Cerebellar nuclear complex (tissue), 1 donor: ENCODE data around the gene DECR2.
"Not testable (repeated sequence)": the region's sequence is repeated elsewhere in the genome, so short reads cannot be mapped to it uniquely, and the experiment has no call there.

Experiments
- DNase-seq, 2 experiments: peaks; one replicate each; lab custom pipeline; 2025; lab: John Stamatoyannopoulos, UW

DECR2 gene

DNA sequence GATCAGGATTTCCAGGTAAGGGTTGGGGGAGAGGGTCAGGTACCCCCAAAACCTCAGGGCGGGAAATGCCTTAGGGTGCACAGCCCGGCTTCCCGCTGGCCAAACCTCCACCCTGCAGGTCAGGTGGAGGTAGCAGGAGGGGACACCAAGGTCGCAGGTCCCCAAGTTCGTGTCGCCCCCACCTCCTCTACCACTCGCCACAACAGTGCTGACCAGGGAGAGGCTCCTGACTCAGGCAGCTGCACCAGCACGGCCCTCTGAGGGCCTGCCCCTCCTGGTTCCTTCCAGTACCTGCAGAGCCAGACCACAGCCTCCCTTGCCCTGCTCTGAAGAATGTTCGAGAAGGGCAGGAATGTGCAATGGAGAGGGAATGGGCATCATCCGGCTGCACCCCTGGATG, 35.2 kb upstream of the DECR2 start:
- no peak for DNase-seq

DNA sequence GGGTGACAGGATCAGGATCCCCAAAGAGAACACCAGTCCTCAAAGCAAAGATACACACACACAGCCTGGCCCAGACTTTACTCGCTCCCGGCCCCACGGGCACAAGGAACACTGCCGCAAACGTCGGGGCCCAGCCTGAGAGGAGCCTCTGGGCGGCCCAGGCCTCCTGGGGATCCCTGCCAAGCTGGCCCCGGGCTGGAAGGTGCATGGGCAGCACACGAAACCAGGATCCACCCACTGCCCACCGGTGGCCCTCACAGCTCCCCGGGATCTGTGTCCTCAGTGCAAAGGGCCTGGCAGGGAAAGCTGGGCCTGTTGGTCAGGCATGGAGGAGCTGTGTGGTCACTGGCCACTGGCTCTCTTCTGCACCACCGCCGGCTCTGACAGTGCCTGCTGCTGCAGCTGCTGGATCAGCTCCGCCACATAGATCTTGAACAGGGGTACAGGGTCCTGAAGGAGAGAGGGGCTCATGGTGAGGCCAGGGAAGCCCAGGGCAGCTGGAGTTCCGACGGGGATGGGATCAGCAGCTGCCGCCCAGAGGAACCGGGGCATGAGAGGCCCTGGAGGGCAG, 34.3 kb upstream of the DECR2 start:
- DNase-seq = no peak

DNA sequence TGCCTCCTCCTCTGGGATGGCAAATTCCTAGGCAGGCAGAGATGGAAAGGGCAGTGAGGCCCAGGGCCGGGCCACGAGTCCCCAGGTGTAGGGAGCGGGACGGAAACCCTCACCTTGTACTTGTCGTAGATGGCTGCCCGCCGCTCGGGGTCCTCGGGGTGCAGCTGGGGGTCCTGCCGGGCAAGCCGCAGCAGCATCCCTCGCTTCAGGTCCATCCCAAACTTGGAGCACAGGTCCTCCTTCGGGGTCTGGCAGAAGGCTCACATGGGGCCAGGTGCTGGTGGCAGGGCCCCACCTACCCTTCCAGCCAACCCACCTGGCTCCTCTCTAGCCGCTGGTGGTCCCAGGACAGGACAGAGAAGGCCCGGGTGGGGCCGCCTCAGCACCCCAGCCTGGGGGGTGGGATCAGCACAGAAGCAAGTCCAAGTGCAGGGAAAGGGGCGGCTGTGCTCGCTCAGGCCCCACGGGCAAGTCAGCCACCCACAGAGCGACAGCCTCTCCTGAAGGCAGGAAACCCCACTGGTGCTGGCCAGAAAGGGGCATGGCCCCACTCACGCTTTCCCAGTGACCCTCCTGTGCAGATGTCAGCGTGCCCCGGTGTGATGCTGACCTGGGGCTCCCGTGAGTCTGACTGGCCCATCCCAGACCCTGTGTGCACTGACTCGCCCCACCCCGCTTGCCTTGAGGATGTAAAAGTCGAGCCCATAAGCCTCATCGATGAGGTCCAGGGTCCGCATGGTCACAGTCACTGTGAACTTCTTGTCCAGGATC, 33.1 kb upstream of the DECR2 start:
- no peak for DNase-seq

DNA sequence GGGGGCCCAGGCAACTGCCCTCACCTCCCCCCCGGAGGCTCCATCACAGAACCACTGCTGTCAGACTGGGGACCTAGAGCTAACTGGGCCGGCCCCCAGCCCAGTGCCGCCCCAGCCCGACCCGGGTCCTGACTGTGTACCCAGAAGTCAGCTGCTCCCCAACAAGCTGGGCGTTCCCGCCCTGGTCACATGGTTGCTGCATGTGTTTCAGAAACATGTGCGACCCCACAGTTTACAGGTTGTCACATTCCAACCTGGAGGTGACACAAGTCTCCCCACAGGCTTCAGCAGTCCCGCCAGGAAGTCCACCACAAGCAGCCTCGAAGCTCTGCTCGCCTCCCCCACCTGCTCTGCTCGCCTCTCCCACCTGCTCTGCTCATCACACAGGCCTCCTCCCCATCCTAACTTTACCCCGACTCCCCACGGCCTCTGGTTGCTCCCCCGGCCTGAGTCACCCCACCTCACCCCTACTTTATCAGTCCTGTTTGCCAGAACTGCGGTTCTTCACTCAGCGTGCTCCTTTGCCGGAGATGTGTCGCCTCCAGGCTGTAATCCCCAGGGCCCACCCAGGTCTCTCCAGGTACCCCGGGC, 32.3 kb upstream of the DECR2 start:
- DNase-seq = no peak

DNA sequence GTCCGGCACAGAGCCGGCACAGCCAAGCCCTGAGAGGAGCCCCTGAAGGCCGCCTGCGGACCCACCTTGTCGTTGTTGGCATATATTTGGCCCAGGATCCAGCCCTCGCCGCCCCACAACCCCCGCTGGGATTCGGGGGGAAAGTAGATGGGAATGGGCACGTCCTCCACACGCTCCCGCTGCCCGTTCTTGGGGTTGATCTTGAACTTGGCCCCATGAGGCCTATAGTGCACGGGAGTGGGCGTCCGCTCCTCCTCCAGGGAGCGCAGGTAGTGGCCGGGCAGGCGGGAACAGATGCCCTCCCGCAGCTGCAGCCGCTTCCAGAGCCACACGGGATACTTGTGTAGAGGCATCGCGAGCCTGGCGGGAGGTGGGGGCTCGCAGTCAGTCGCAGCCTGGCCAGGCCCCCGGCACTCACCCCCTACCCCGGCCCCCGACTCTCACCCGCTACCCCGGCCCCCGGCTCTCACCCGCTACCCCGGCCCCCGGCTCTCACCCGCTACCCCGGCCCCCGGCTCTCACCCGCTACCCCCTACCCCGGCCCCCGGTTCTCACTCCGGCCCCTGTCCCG, 31.7 kb upstream of the DECR2 start:
- no peak for DNase-seq

DNA sequence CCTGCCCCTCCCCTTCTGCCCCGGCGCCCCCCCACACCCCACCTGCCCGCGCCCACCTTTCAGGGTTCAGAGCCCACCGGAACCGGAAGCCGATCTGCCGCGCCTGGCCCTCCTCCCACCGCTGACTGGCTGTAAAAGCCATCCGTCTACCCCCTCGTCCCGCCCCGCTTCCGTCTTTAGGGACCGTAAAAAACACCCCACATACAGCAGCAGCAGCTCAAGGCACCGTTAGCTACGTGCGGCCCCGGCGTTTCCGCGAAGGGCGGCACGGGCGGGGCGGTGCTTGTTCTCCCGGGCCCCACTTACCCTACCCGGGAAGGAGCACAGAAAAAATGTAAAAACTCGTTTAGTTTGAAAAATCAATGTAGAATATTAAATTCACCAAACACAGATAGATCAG, 31.2 kb upstream of the DECR2 start, which contains the start of gene MRPL28:
Gene MRPL28 (minus strand): TSS at position 96 of the 400 bp plus-strand sequence. CDS start 320 bp downstream, outside the sequence.
- DNase-seq = peak; percentile 68 to 71

DNA sequence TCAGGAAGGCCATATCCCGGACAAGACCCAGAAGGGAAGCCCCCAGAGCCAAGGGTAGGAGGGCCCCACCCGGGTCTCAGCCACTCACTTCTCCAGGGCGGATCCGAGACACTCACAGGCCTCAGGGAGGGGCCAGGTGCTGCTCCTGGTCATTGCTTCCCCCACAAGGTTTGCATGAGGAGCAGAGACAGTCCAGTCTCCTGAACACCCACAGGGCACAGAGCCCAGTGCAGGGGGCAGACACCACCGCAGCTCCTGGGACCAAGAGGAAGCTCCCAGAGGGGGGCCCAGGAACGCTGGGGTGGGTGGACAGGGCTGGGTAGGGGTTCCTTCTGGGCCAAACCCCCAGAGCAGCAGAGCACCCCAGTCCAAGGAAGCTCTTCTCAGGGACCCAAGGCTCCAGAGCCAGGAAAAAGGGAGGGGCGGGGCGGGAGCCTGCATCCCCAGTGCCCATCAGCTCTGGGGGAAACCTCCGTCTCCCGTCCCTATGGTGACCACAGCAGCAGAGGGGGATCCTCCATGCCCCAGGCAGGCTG, 30.6 kb upstream of the DECR2 start:
- DNase-seq = no peak

DNA sequence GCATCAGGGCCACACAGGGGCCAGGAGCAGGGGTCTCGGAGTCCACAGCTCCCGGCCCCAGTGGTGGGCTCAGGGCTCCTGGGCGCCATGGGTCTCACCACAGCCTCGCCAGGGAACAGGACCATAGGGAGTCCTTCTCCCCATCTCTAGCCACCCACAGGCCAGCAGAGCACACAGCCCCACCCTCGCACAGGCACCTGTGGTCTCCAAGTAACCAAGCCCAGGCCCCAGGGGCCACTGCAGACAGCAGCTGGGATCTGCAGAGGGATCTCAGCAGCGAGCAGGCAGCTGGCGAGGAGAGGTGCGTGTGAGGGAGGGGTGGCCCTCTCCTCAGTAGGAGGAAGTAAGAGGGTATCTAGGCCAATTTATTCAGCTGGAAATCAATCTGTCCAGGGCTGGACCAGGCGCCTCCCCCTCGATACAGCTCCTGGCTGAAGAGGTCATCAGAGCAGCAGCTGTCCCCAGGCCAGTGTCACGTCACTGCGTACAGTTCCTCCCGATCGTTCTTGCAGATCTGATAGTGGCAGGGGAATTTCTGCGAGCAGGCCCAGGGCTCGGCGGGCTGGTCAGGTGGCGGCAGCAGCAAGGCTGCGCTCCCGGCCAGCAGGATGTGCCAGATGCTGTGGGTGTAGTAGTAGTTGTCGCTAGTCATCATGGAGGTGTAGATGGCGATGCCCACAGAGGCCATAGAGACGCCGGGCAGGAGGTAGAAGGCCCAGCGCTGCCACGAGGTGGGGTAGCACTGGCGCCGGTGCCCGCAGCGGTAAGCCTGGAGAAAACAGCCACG, 30.0 kb upstream of the DECR2 start:
- DNase-seq = no peak

DNA sequence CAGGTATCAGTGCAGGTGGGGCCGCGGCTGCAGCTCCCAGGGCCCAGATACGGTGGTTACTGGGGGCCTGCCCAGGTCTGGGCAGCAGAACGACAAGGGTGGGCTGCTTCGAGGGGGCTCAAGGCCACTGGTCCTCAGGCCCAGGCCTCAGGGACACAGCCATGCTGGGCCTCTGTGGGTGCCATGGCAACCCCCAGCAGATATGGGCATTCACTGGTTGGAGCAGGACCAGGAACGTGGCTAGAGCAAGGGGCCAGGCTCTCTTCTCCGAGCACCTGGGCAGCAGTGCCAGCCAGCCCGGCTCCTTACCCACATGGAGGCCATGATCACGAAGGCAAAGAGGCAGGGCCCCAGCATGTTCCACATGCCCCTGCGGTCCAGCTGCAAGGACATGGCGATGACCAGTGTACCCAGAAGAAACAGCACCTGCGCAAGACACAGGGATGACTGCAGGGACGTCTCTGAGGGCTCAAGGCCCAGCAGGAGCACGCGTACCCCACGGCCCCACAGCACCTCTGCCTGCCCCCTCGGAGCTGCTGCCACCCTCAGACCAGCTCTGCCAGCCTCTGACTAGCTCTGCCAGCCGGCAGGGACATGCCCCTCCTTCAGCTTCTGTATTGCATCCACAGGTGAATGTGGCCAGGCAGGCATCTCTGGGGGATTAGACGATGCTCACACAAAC, 29.2 kb upstream of the DECR2 start:
- DNase-seq = no peak

DNA sequence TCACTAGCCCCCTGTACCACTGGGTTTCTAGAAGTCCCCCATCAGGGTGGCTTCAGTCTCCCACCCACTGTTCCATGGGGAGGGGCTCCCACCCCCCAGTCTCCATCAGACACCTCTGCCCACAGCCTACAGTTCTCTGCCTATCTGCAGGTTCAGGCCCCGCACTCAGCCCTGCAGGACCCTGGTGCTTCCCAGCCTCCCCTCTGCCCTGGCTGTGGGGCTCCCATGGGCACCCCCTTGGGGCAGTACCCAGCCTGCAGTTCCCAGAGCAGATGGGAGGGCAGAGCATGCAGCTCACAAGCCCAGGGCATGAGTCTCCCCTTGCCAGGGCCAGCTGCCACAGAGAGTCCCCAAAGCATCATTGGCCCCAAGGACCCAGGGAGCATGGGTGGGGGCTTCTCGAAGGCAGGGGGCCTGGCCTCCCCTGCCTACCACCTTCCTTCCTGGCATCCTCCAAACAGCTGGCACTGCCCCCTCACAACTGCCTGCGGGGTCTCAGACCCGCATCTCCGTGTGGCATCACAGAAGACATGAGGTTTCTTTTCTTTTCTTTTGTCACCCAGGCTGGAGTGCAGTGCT, 28.6 kb upstream of the DECR2 start:
- DNase-seq = no peak

DNA sequence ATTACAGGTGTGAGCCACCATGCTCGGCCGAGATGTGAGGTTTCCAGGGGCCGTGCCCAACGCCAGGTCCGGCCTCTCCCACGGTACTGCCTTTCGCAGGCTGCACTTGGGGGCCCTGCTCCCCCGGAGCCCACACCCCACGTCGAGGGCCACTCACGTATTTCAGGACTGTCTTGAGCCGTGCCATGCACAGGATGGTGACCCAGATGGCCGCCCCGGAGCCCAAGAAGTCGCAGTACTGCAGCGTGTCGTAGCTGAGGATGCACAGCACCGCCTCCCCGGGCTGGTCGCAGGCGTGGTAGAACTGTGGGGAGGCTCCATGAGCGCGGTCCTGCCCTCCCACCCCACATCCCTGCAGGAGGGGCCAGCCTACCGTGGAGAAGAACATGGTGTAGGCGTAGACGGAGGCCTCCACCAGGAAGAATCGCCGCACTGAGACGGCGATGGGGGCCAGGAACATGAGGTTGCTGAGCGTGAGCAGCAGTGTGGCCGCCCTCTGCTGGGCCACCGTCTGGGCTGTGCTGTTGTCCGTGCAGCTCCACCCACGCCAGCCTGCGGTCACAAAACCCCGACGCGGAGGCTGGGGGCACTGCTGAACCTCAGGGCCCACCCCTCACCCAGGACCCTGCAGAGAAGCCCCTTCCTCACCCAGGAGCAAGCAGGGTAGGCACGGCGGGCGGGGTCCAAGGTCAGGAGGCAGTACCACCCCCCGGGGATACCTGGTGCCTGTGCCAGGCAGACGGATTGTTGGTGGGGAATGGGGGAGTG, 27.7 kb upstream of the DECR2 start:
- no peak for DNase-seq

DNA sequence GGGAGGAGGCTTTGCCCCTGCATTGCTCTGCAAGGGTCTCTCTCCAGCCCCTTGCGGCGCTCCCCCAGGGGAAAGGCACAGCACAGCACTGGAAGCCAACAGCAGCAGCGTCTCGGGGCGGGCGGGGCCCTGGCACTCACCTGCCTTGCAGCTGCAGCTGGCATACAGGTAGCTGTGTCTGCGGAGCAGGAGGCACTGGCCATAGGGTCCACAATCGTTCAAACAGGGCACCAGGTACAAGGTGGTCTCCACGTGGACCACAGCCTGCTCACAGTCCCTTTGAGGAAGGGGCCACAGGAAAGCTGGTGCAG, 27.1 kb upstream of the DECR2 start:
- DNase-seq = no peak

DNA sequence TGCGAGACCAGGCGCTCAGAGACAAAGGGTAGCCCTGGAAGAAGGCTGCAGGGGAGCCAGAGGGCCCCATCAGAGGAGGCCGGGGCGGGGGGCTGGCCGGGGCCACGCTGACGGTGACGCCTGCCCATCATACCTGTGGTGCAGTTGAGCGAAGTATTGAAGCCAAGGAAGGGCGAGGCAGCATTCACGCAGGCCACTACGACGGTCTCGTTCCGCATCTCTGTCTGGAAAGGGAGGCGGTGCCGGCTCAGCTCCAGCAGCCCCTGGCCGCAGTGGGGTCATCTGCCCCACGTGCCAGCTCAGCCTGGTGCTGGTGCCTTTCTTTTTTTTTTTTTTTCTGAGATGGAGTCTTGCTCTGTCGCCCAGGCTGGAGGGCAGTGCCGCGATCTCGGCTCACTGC, 26.5 kb upstream of the DECR2 start:
- no peak for DNase-seq

DNA sequence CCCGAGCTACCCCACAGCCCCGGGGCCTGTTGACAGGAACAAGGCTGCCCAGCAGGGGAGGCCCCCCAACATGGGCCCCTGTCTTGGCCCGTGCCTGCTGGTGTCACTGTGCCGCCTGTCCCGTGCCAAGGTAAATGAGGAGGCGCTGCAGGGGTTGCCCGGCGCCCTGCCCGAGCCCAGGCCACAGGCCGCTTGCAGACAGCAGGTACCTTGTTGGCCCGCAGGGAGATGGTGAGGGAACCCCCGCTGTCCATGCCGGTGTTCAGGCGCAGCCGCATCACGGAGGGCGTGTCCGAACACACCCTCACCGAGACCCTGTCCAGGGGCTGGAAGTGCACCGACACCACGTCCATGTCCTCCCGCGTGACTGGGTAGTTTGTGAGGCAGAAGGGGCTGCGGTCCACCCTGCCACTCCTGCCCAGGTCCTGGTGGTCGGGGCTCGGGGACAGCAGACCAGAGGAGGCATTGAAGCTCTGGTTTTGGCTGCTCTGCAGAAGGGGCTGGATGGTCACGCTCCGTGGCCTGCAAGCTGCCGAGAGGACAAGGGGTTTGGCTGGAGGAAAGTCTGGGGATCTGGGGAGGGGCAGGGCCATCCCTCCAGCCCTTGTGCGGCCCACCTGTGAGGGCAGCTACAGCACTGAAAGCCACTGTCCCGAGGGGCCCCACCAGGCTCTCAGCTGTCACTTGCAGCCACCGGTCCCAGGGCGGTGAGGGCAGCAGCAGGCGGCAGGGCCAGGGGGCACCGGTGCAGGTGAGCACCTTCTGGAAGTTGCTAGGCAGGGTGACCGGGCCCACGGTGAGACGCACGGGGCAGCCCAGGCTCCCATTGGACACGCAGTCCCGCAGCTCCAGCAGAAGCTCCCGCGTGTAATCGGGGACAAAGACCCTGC, 25.5 kb upstream of the DECR2 start:
- DNase-seq = no peak

DNA sequence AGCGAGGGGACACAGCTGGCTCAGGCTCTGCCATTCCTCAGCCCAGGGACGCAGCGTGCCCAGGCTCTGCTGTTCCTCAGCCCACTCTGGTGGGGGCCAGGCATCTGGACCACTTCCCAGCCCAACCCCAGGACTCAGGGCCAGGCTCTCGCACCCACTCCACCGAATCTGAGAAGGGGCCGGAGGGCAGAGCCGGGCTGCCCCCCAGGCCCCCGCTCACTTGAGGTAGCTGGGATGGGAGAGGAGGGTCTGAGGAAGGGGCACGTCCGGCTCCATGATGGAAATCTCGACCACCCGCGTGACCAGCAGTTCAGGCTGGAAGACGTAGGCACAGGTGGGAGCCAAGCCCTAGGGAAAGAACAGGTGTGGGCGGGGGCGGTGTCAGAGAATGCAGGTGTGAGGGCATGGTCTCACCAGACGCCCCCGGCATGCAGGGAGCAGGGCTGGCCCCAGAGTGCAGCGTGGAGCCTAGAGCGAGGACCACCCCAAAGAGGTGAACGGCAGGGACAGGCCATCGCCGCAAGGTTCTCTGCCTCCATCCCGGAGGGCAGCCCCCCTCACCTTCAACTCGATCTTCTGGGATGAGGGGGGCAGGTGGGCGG, 24.8 kb upstream of the DECR2 start:
- DNase-seq = no peak

DNA sequence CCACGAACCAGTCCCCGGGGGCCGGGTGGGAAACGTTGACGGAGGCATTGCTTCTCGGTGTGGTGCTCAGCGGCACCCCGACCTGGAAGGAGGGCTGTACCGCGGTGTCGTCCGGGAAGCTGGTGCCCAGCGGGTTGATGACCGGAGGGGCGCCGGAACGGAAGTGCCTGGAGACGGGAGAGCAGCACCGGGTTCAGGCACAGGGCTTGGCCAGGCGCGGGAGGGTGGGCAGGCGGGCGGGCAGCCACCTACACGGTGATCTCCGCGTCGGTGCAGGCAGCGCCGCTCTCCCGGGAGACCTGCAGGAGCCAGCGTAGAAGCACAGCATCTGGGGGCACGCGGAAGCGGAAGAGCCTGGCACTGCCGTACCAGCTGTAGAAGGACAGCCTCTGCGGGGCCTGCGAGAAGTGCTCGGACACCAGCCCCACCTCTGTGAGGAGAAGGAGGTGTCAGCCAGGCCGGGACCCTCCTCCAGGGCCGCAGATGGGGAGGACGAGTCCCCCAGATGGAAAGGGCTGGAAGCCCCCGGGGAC, 24.2 kb upstream of the DECR2 start:
- DNase-seq = no peak

DNA sequence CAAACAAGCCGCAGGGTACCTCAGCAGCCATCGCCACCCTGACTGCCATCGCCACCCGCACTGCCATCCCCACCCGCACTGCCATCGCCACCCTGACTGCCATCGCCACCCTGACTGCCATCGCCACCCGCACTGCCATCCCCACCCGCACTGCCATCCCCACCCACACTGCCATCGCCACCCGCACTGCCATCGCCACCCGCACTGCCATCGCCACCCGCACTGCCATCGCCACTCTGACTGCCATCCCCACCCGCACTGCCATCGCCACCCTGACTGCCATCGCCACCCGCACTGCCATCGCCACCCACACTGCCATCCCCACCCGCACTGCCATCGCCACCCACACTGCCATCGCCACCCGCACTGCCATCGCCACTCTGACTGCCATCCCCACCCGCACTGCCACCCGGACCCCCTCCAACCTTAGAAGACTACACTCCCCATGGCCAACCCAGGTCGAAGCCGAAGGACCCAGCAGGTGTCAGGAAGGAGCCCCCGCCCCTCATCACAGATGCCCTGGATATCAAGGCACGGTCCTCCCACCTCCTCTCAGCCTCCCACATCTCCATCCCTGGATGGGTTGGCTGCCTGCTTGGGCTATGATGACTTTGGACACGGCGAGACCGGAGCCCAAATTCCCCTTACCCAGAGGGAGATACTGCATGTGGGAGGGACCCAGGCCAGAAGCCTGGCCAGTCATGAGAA, 23.4 kb upstream of the DECR2 start:
- not testable (repeated sequence) for DNase-seq

DNA sequence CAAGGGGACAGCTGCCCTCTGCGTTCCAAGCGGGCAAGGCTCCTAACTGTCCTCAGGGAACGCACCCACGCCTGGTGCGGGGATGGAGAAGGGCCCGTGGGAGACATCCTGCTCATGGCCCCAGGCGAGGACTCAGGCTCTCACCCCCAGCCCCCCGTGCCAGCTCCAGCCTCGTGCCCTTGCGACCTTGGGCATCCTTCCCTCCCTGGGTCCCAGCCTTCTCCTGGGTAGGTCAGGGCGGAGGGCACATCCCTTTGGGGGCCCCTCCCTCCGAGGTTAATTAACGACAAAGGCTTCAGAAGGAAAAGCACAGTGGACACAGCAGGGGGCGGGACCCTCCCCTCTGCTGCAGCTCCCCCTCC, 22.9 kb upstream of the DECR2 start:
- no peak for DNase-seq
